Mammary microvascular endothelial cell (primary cell): ENCODE data around the gene FPGS. TPM values are rescaled to one million over a fixed set of nuclear protein-coding genes. Genes with fewer than 3 reads are reported as not detected.

Experiments
- total RNA-seq: library from RNA; depleted of rRNA; stranded (reverse); fragments of >200 nt; gene quantifications from 2 replicates; pipeline ENCODE4 v1.2.3, GENCODE V29; 2015

FPGS gene, protein sequence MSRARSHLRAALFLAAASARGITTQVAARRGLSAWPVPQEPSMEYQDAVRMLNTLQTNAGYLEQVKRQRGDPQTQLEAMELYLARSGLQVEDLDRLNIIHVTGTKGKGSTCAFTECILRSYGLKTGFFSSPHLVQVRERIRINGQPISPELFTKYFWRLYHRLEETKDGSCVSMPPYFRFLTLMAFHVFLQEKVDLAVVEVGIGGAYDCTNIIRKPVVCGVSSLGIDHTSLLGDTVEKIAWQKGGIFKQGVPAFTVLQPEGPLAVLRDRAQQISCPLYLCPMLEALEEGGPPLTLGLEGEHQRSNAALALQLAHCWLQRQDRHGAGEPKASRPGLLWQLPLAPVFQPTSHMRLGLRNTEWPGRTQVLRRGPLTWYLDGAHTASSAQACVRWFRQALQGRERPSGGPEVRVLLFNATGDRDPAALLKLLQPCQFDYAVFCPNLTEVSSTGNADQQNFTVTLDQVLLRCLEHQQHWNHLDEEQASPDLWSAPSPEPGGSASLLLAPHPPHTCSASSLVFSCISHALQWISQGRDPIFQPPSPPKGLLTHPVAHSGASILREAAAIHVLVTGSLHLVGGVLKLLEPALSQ
- 71.7 and 75.6 TPM in 2 replicates for total RNA-seq

DNA sequence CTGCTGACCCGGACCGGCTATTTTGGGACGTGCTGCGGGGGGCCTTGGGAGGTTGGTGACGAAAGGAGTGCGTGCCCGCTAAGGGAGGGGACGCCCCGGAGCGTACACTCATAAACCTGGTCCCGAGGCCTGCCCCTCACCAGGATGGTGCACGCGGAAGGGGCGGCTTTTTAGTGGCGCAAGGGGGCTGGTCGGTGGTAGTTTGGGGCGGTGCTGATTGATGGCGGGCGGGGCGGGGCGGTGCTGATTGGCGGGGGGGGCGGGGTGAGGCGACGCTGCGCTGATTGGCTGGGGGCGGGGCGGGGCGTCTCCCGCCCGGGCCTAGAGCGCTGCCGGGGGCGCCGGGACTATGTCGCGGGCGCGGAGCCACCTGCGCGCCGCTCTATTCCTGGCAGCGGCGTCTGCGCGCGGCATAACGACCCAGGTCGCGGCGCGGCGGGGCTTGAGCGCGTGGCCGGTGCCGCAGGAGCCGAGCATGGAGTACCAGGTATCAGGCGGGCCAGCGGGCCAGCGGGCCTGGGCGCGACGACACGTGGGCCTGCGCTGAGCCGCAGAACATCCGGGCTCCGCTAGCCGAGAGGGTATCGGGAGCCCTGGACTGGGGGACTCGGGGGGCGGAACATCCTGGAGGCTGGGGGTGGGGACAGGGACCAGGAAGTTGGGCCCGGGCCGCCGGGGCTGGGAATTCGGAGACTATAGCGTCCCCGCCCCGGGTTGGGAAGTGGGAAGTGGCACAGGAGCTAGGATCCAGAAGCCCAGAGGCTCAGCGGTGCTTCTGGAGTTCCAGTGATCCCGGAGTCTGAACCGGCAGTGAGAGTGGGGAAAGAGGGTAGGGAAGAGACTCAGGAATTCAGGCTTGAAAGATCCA, at the start of gene FPGS:
Gene FPGS (plus strand): TSS at position 307 of the 868 bp plus-strand sequence. CDS start 43 bp downstream, at position 350.

DNA sequence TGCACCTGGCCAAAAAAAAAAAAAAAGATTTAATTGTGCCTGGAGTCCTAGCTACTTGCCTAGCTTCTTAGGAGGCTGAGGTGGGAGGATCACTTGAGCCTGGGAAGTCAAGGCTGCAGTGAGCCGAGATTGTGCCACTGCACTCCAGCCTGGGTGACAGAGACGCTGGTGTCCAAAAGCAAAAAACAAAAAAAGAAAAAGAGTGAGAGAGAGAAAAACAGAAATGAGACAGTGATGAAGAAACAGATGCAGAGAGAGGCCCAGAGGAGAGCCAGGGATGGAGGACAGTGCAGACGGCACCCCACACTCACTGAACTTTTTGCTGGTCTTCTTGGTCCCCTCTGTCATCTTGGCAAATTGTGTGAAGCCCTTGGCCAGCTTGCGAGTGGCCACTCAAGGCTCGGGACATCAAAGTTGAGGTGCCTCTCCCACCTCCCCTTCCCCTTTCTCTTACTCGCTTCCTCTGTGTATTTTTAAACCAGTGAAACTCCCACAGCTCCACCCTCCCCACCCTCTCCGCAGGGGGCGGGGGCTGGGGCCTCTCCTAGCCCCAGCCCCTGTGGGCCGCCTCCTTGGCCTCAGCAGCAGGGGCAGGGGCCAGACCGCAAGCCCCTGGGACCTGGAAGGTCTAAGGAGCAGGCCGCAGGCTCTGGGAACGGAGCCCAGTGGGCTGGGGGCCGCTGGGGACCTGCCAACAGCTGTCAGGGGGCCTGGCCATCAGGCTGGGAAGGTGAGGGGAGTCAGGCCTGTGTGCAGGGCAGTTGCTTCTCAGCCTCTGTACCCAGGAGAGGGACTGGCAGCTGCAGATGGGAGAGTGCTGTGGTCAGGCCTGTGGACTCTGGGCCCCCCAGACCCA, 24.2 kb upstream of the FPGS start, which contains the start of gene SH2D3C:
Gene SH2D3C (minus strand): TSS at position 387 of the 856 bp plus-strand sequence. CDS start 39 bp downstream, at position 348.

DNA sequence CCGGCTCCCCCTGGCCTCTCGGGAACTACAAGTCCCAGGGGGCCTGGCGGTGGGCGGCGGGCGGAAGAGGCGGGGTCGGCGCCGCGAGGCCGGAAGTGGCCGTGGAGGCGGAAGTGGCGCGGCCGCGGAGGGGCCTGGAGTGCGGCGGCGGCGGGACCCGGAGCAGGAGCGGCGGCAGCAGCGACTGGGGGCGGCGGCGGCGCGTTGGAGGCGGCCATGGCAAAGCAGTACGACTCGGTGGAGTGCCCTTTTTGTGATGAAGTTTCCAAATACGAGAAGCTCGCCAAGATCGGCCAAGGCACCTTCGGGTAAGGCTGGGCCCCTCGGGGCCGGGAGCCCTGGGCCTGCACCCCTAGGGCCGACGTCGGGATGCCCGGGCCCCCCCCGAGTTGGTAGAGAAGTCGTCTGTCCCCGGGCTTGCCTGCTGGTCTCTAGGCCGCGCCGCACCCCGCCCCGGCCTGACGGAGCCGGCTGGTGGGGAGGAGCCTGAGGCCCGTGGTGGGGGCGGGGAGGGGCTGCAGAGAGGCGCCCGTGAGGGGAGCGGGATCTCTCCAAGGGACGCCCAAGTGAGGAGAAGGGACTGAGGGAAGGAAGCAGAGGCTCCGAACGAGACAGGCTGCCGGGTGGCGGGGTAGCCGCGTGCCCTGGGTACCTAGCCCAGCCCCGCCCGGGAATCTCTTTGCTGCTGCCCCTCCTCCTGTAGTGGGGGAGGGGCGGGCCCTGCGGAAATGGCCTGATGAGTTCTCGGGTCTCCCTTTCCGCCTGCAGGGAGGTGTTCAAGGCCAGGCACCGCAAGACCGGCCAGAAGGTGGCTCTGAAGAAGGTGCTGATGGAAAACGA, 16.5 kb upstream of the FPGS start, which contains the start of gene CDK9:
Gene CDK9 (plus strand): TSS at position 102 of the 840 bp plus-strand sequence. CDS start 115 bp downstream, at position 217.

DNA sequence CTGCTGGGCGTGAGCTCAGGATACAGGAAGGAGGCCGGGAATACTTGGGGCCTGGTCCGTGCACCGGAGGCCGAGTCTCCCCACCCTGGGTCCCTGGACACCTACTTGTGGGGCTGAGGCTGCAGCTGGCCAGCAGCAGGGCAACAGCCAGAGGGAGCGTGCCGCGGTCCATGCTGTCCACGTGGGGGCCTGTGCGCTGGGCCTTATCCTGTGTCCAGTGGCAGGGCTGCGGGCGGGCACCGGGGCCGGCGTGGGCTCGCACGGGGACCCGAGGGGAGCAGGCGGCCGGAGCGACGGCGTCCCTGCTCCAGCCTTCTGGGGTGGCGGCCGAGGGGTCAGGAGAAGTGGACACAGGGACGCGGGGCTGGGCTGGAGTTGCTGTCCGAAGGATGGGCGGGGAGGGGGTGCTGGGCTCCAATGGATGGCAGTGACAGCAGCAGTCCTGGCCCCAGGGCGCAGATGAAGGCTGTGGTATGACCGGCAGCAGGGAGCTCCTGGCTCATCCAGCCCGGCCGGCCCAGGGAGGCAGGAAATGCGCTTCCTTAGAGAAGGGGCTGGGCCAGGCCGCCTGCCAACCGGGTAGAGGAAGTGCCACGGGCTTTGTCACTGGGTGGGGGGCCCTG, 51.6 kb downstream of the FPGS start, which contains the start of gene ENG:
Gene ENG (minus strand): TSS at position 475 of the 623 bp plus-strand sequence. CDS start 303 bp downstream, at position 172.

Other genes starting within 250 kb of the FPGS start
- gene STXBP1, start 190.6 kb upstream of the FPGS start, total RNA-seq = 48.8 and 49.9 TPM in 2 replicates
- not detected in 2 replicates for gene CFAP157, start 95.9 kb upstream of the FPGS start, total RNA-seq
- 40.9 and 81.9 TPM in 2 replicates for gene PTRH1, start 87.2 kb upstream of the FPGS start, total RNA-seq
- not detected in 2 replicates for gene TTC16, start 86.8 kb upstream of the FPGS start, total RNA-seq
- gene TOR2A, start 67.6 kb upstream of the FPGS start, total RNA-seq = 19.5 and 19.6 TPM in 2 replicates
- 70.7 and 86.0 TPM in 2 replicates for gene SH2D3C, start 24.2 kb upstream of the FPGS start, total RNA-seq
- gene CDK9, start 16.8 kb upstream of the FPGS start, total RNA-seq = 82.7 and 84.3 TPM in 2 replicates
- 378 and 433 TPM in 2 replicates for gene ENG, start 51.8 kb downstream of the FPGS start, total RNA-seq
- gene AK1, start 74.8 kb downstream of the FPGS start, total RNA-seq = 55.0 and 101 TPM in 2 replicates
- 29.6 and 37.4 TPM in 2 replicates for gene ST6GALNAC6, start 96.7 kb downstream of the FPGS start, total RNA-seq
- 73.9 and 82.3 TPM in 2 replicates for gene ST6GALNAC4, start 114.2 kb downstream of the FPGS start, total RNA-seq
- gene PIP5KL1, start 127.9 kb downstream of the FPGS start, total RNA-seq = 0.34 and 1.3 TPM in 2 replicates
- 20.5 and 23.8 TPM in 2 replicates for gene DPM2, start 135.0 kb downstream of the FPGS start, total RNA-seq
- gene EEIG1, start 178.1 kb downstream of the FPGS start, total RNA-seq = 3.1 and 19.4 TPM in 2 replicates